ENCODE results near the gene TET2. TPM values are rescaled to one million over a fixed set of nuclear protein-coding genes. Genes with fewer than 3 reads are reported as not detected.

Gene TET2
- total RNA-seq, 1 donor from 2014 or later = 10.3 TPM

- peak; percentile 83 for FAIRE-seq
- no peak overlapping the region for H3K4me3 ChIP-seq (ENCODE audit: low read depth, low read length)
- no peaks in the 10 kb centered on the region for H3K27me3 ChIP-seq (ENCODE audit: control insufficient read depth, insufficient read depth, low read length)
- DNase-seq (ENCODE audit: low read depth) = no peak
- no peak for TF ChIP-seq CTCF (IDR thresholded peaks at IDR 0.05; ENCODE audit: insufficient read depth, low read length, severe bottlenecking)
- H3K36me3 ChIP-seq (ENCODE audit: control insufficient read depth, insufficient read depth, low read length) = peaks cover 9% of the 10 kb centered on the region
Measured at GRCh38 chr4:105276361-105277104, 129.9 kb downstream of the TET2 start.

GRCh38 chr4:105277702-105278101 is 131.0 kb downstream of the TET2 start:
- FAIRE-seq = no peak

DNA sequence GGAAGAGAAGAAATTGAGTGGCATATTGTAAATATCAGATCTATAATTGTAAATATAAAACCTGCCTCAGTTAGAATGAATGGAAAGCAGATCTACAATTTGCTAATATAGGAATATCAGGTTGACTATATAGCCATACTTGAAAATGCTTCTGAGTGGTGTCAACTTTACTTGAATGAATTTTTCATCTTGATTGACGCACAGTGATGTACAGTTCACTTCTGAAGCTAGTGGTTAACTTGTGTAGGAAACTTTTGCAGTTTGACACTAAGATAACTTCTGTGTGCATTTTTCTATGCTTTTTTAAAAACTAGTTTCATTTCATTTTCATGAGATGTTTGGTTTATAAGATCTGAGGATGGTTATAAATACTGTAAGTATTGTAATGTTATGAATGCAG is 132.6 kb downstream of the TET2 start:
- DNase-seq (ENCODE audit: low read depth) = no peak
- FAIRE-seq = no peak
- Histone ChIP-seq H3K4me3 (ENCODE audit: low read depth, low read length) (no peak overlapping the region), H3K36me3 (ENCODE audit: control insufficient read depth, insufficient read depth, low read length) (peaks cover 5% of the 10 kb centered on the region), H3K27me3 (ENCODE audit: control insufficient read depth, insufficient read depth, low read length) (no peaks in the 10 kb centered on the region)
- TF ChIP-seq CTCF (IDR thresholded peaks at IDR 0.05; ENCODE audit: insufficient read depth, low read length, severe bottlenecking) = no peak

More at GRCh38 chr4:105277702-105278101, 131.0 kb downstream of the TET2 start:
- Histone ChIP-seq H3K36me3 (ENCODE audit: control insufficient read depth, insufficient read depth, low read length) (peaks cover 5% of the 10 kb centered on the region), H3K4me3 (ENCODE audit: low read depth, low read length) (no peak overlapping the region), H3K27me3 (ENCODE audit: control insufficient read depth, insufficient read depth, low read length) (no peaks in the 10 kb centered on the region)
- DNase-seq (ENCODE audit: low read depth) = no peak
- TF ChIP-seq CTCF (IDR thresholded peaks at IDR 0.05; ENCODE audit: insufficient read depth, low read length, severe bottlenecking) = no peak

GRCh38 chr4:105280338-105281123 is 133.9 kb downstream of the TET2 start:
- no peak overlapping the region for H3K4me3 ChIP-seq (ENCODE audit: low read depth, low read length)
- no peaks in the 10 kb centered on the region for H3K27me3 ChIP-seq (ENCODE audit: control insufficient read depth, insufficient read depth, low read length)
- DNase-seq (ENCODE audit: low read depth) (peak; percentile 39), FAIRE-seq (no peak)
- TF ChIP-seq CTCF (IDR thresholded peaks at IDR 0.05; ENCODE audit: insufficient read depth, low read length, severe bottlenecking) = no peak
- H3K36me3 ChIP-seq (ENCODE audit: control insufficient read depth, insufficient read depth, low read length) = no peaks in the 10 kb centered on the region

DNA sequence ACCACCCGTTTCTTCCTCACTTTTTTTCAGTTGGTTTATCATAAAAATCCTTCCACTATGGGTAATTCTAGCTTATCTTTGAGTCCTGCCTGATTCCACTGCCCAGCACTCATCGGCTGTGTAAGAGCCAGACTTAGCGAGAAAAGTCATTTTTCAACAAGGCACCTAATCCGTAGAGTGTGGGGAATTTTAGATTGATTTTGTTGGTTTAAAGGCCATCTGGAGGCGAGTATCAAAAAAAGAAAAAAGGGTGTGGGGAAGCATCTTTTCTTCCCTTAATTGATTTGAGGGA is 134.4 kb downstream of the TET2 start:
- no peak overlapping the region for H3K4me3 ChIP-seq (ENCODE audit: low read depth, low read length)
- no peaks in the 10 kb centered on the region for H3K27me3 ChIP-seq (ENCODE audit: control insufficient read depth, insufficient read depth, low read length)
- DNase-seq (ENCODE audit: low read depth) = no peak
- no peak for TF ChIP-seq CTCF (IDR thresholded peaks at IDR 0.05; ENCODE audit: insufficient read depth, low read length, severe bottlenecking)
- FAIRE-seq = no peak
- no peaks in the 10 kb centered on the region for H3K36me3 ChIP-seq (ENCODE audit: control insufficient read depth, insufficient read depth, low read length)
